Vagina (tissue), 2 donors: Measurements from ENCODE around the gene LSM3.

Experiments
- POLR2A ChIP-seq, 2 donors: fragments of 450-650 bp; IDR thresholded peaks; one replicate each; pipeline ENCODE4 v1.6.1; 2017; ENCODE audit warnings: antibody characterized with exemption in 2 of 2, mild to moderate bottlenecking in 2 of 2, moderate library complexity in 2 of 2
- TF ChIP-seq, protein P1 (sequence below), 3 experiments: fragments of 450-650 bp in 2 of 3; fragments of 200-600 bp in 1 of 3; sonication (generic) in 1 of 3; IDR thresholded peaks; one replicate each; pipeline ENCODE4 v1.5.1; 2017 to 2019; ENCODE audit warnings: antibody characterized with exemption in 3 of 3, mild to moderate bottlenecking in 2 of 3, moderate library complexity in 2 of 3

DNA sequence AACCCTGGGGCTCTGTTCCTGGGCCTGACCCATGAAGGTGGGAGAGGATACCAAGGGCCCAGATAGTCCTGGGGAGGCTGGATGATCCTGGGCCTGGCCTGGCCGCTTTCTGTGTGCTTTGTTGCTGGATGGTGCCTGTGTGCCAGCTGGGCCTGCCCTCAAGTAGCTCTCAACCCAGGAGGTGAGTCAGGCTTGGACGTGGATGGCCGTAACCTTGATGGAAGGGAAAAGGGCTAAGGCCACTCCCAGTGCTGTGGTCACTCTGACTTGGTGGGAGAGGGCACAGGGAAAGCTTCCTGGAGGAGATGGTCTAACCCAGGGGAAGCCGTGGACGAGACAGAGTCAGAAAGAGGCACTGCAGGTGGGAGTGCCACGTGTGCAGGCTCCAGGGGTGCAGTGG lies 44.3 kb upstream of the LSM3 start:
- TF ChIP-seq, protein P1, sequence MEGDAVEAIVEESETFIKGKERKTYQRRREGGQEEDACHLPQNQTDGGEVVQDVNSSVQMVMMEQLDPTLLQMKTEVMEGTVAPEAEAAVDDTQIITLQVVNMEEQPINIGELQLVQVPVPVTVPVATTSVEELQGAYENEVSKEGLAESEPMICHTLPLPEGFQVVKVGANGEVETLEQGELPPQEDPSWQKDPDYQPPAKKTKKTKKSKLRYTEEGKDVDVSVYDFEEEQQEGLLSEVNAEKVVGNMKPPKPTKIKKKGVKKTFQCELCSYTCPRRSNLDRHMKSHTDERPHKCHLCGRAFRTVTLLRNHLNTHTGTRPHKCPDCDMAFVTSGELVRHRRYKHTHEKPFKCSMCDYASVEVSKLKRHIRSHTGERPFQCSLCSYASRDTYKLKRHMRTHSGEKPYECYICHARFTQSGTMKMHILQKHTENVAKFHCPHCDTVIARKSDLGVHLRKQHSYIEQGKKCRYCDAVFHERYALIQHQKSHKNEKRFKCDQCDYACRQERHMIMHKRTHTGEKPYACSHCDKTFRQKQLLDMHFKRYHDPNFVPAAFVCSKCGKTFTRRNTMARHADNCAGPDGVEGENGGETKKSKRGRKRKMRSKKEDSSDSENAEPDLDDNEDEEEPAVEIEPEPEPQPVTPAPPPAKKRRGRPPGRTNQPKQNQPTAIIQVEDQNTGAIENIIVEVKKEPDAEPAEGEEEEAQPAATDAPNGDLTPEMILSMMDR (IDR thresholded peaks at IDR 0.05): no peak
- TF ChIP-seq POLR2A (IDR thresholded peaks at IDR 0.05): no peak
